Measurements from ENCODE around the gene MAGI2.

- TF ChIP-seq CTCF (conservative IDR thresholded peaks at IDR 0.05; ENCODE audit: low read depth in 2 of 2) (no peak), REST (IDR thresholded peaks at IDR 0.05; ENCODE audit: unreplicated experiment) (no peak), POLR2AphosphoS5 (IDR thresholded peaks at IDR 0.05; ENCODE audit: low read depth) (no peak), EZH2 (IDR thresholded peaks at IDR 0.05; ENCODE audit: low read depth, unreplicated experiment) (no peak), NANOG (IDR thresholded peaks at IDR 0.05; ENCODE audit: borderline replicate concordance) (no peak), ZNF331 (CRISPR knock-in tag; IDR thresholded peaks at IDR 0.05; ENCODE audit: low read depth) (no peak), EZH2phosphoT487 (IDR thresholded peaks at IDR 0.05; ENCODE audit: unreplicated experiment) (no peak), CREB1 (CRISPR knock-in tag; IDR thresholded peaks at IDR 0.05; ENCODE audit: low read depth) (no peak), STAT1 (IDR thresholded peaks at IDR 0.05; ENCODE audit: unreplicated experiment) (no peak)
Observed at GRCh38 chr7:78224923-78225322, 1228.5 kb downstream of the MAGI2 start.
